Skeletal muscle satellite cell (primary cell): ENCODE measurements around the gene TOM1.

Experiments
- H3K27me3 ChIP-seq: 2 replicates; pipeline ENCODE4 v1.7.0; 2013; ENCODE audit warnings: low read length; ENCODE audit not compliant: control insufficient read depth, insufficient read depth
- H3K36me3 ChIP-seq: 2 replicates; pipeline ENCODE4 v1.7.0; 2013; ENCODE audit warnings: mild to moderate bottlenecking, control low read depth, low read length; ENCODE audit not compliant: insufficient read depth
- H3K4me1 ChIP-seq: 2 replicates; pipeline ENCODE4 v1.7.0; 2013; ENCODE audit warnings: low read length; ENCODE audit not compliant: control insufficient read depth, insufficient read depth
- H3K4me2 ChIP-seq: 2 replicates; pipeline ENCODE4 v1.7.0; 2013; ENCODE audit warnings: mild to moderate bottlenecking, low read length
- H3K4me3 ChIP-seq: 2 replicates; pipeline ENCODE4 v1.7.0; 2013; ENCODE audit warnings: low read length
- H3K9ac ChIP-seq: 2 replicates; pipeline ENCODE4 v1.7.0; 2013; ENCODE audit warnings: mild to moderate bottlenecking, low read depth, low read length, moderate library complexity
- H3K9me3 ChIP-seq: replicated peaks from 2 replicates; pipeline ENCODE4 v1.7.0; 2013; ENCODE audit warnings: mild to moderate bottlenecking, control low read depth, low read length

TOM1 gene

DNA sequence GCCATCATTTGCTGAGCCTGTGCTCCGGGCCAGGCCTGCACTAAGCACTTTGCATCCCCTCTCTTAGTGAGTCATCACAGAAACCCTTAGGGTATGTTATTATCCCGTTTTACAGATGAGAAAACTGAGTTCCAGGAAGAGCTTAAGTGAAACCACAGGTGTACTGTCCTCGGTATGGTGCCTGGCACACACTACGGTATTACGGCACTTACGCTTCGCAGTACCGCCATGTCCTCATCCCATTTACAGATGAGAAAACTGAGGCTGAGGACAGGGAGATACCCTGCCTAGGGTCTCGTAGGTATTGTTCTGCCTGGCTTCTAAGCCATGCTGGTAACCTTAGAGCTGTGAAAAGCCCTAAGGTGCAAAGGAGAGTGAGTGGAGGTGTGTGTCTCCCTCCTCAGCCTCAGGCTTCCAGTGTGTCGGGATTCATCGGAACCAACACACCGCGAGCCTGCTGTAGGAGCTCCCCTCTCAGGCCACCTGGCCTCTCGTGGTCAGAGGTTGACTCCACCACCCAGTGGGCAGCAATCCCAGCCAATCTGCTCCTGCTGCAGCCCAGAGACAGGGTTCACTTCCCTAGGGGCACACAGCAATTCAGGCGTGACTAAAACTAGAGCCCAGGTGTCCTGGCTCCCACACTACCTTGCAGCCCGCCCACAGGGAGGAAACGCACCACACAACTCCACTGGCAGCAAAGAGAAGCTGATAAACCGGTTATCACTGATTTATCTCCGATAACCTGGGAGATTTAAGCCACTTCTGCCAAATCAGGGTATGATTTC is 41.6 kb downstream of the TOM1 start:
- H3K4me3 ChIP-seq = no peak overlapping the region
- H3K9ac ChIP-seq = no peak overlapping the region
- H3K27me3 ChIP-seq = no peaks in the 10 kb centered on the region
- H3K4me1 ChIP-seq = no peaks in the 10 kb centered on the region
- no peaks in the 10 kb centered on the region for H3K9me3 ChIP-seq
- no peak overlapping the region for H3K4me2 ChIP-seq
- H3K36me3 ChIP-seq = peaks cover 68% of the 10 kb centered on the region

DNA sequence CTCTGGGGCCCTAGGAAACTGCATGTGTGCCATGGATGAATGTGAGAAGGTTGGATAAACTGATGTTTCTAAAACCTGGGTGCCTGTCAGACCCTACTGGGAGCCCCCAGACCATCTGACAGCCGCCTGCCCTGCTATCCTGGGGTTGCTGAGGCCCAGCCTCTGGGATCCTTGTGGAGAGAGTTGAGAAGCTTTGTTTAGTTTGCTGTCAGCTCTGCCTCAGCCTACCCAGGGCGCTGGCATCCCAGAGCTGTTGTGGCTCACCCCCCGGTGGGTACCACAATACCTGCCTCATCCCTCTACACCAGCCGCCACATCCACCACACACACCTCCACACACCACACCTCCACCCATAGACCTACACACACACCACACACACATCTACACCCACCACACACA is 42.7 kb downstream of the TOM1 start:
- Histone ChIP-seq H3K4me2 (no peak overlapping the region), H3K9me3 (no peaks in the 10 kb centered on the region), H3K4me3 (no peak overlapping the region), H3K36me3 (peaks cover 63% of the 10 kb centered on the region), H3K9ac (no peak overlapping the region), H3K4me1 (no peaks in the 10 kb centered on the region), H3K27me3 (no peaks in the 10 kb centered on the region)

GRCh38 chr22:35343664-35344550 is 44.2 kb downstream of the TOM1 start:
- Histone ChIP-seq H3K36me3 (peaks cover 59% of the 10 kb centered on the region), H3K4me1 (no peaks in the 10 kb centered on the region), H3K4me2 (no peak overlapping the region), H3K4me3 (no peak overlapping the region), H3K9me3 (no peaks in the 10 kb centered on the region), H3K9ac (no peak overlapping the region), H3K27me3 (no peaks in the 10 kb centered on the region)

- no peak overlapping the region for H3K4me2 ChIP-seq
- H3K9ac ChIP-seq = no peak overlapping the region
- H3K4me1 ChIP-seq = no peaks in the 10 kb centered on the region
- H3K36me3 ChIP-seq = peaks cover 55% of the 10 kb centered on the region
- H3K9me3 ChIP-seq = no peaks in the 10 kb centered on the region
- H3K4me3 ChIP-seq = no peak overlapping the region
- no peaks in the 10 kb centered on the region for H3K27me3 ChIP-seq
Observed at GRCh38 chr22:35344956-35345690, 45.4 kb downstream of the TOM1 start.

- peaks cover 49% of the 10 kb centered on the region for H3K36me3 ChIP-seq
Observed at GRCh38 chr22:35345808-35346505, 46.3 kb downstream of the TOM1 start.

DNA sequence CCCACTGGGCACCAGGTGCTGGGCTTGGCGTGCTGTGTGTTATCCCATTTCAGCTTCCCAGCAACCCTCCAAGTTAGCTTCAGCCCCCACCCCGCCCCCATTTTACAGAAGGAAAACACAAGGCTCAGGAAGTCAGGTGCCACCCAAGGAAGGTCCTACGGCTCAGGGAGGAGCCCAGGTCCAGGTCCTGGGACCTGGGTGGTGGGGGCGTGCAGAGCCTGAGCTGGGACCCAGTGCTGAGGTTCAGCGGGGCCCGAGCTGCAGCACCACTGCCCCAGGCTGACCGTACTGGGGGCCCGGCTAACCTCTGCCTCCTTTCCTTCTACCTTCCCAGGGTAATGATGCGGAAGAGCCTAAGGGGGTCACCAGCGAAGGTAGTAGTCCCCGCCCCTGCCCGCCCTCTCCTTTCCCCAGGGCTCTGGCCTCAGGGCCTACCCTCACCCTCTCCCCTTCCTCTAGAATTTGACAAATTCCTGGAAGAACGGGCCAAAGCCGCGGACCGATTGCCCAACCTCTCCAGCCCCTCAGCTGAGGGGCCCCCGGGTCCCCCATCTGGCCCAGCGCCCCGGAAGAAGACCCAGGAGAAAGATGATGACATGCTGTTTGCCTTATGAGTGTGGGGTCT is 47.0 kb downstream of the TOM1 start:
- H3K9ac ChIP-seq = no peak overlapping the region
- peaks cover 43% of the 10 kb centered on the region for H3K36me3 ChIP-seq
- peaks cover 7% of the 10 kb centered on the region for H3K4me1 ChIP-seq
- H3K4me3 ChIP-seq = no peak overlapping the region
- no peaks in the 10 kb centered on the region for H3K27me3 ChIP-seq
- no peak overlapping the region for H3K4me2 ChIP-seq
- no peaks in the 10 kb centered on the region for H3K9me3 ChIP-seq

More at GRCh38 chr22:35345808-35346505, 46.3 kb downstream of the TOM1 start:
- Histone ChIP-seq H3K27me3 (no peaks in the 10 kb centered on the region), H3K9ac (no peak overlapping the region), H3K4me1 (no peaks in the 10 kb centered on the region), H3K4me3 (no peak overlapping the region), H3K4me2 (no peak overlapping the region), H3K9me3 (no peaks in the 10 kb centered on the region)

GRCh38 chr22:35347462-35347861 is 47.8 kb downstream of the TOM1 start:
- Histone ChIP-seq H3K4me3 (no peak overlapping the region), H3K9me3 (no peaks in the 10 kb centered on the region), H3K4me2 (no peak overlapping the region), H3K4me1 (peaks cover 11% of the 10 kb centered on the region), H3K9ac (no peak overlapping the region), H3K27me3 (no peaks in the 10 kb centered on the region), H3K36me3 (peaks cover 38% of the 10 kb centered on the region)

- Histone ChIP-seq H3K36me3 (peaks cover 33% of the 10 kb centered on the region), H3K27me3 (no peaks in the 10 kb centered on the region), H3K9me3 (no peaks in the 10 kb centered on the region), H3K4me2 (no peak overlapping the region), H3K4me3 (no peak overlapping the region), H3K4me1 (peaks cover 15% of the 10 kb centered on the region), H3K9ac (no peak overlapping the region)
Observed at GRCh38 chr22:35348026-35348590, 48.4 kb downstream of the TOM1 start.

- Histone ChIP-seq H3K27me3 (no peaks in the 10 kb centered on the region), H3K4me2 (no peak overlapping the region), H3K4me1 (peaks cover 15% of the 10 kb centered on the region), H3K36me3 (peaks cover 27% of the 10 kb centered on the region), H3K9me3 (no peaks in the 10 kb centered on the region), H3K9ac (no peak overlapping the region), H3K4me3 (no peak overlapping the region)
Observed at GRCh38 chr22:35348703-35349102, 49.0 kb downstream of the TOM1 start.

DNA sequence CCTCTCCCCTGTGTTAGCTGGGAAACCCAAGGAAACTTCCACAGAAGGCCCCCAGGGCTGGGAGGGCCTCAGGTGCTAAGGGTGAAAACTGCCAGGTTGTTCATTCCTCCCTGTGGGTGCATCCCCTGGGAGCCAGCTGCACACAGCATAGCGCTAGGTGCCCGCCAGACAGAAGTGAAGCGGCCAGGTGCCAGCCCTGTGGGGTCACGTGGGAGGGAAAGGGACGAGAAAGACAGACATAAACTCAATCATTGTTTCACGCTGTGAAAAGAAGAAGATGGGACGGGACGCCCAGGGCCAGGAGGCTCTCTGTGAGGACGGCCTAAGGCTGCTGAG is 49.6 kb downstream of the TOM1 start:
- Histone ChIP-seq H3K4me3 (no peak overlapping the region), H3K4me2 (no peak overlapping the region), H3K9me3 (no peaks in the 10 kb centered on the region), H3K36me3 (peaks cover 25% of the 10 kb centered on the region), H3K4me1 (peaks cover 15% of the 10 kb centered on the region), H3K27me3 (no peaks in the 10 kb centered on the region), H3K9ac (no peak overlapping the region)
